ENCODE results near the gene TRIM71.
"Not testable (repeated sequence)": the region's sequence is repeated elsewhere in the genome, so short reads cannot be mapped to it uniquely, and the experiment has no call there.

The TRIM71 gene

GRCh38 chr3:32890420-32891276, 72.9 kb downstream of the TRIM71 start:
- DNase-seq (ENCODE audit: low spot score): no peak

- no peak for DNase-seq (ENCODE audit: low spot score)
These were observed 73.6 kb downstream of the TRIM71 start for GRCh38 chr3:32891365-32891764.

- DNase-seq (ENCODE audit: low spot score): no peak
These were observed 75.1 kb downstream of the TRIM71 start for GRCh38 chr3:32892625-32893598.

- DNase-seq (ENCODE audit: low spot score): no peak
These were observed 77.2 kb downstream of the TRIM71 start for GRCh38 chr3:32894977-32895376.

- no peak for DNase-seq (ENCODE audit: low spot score)
These were observed 77.9 kb downstream of the TRIM71 start for GRCh38 chr3:32895701-32896100.

- DNase-seq (ENCODE audit: low spot score): no peak
These were observed 78.3 kb downstream of the TRIM71 start for GRCh38 chr3:32896143-32896542.

- DNase-seq (ENCODE audit: low spot score): no peak
These were observed 79.3 kb downstream of the TRIM71 start for GRCh38 chr3:32897001-32897601.

GRCh38 chr3:32897981-32898623, 80.3 kb downstream of the TRIM71 start:
- no peak for DNase-seq (ENCODE audit: low spot score)

- no peak for DNase-seq (ENCODE audit: low spot score)
These were observed 81.5 kb downstream of the TRIM71 start for GRCh38 chr3:32899265-32899664.

- DNase-seq (ENCODE audit: low spot score): no peak
These were observed 83.5 kb downstream of the TRIM71 start for GRCh38 chr3:32901005-32901932.

GRCh38 chr3:32902887-32903371, 85.1 kb downstream of the TRIM71 start:
- not testable (repeated sequence) for DNase-seq (ENCODE audit: low spot score)

- no peak for DNase-seq (ENCODE audit: low spot score)
These were observed 86.2 kb downstream of the TRIM71 start for GRCh38 chr3:32903953-32904352.

- DNase-seq (ENCODE audit: low spot score): no peak
These were observed 92.2 kb downstream of the TRIM71 start for GRCh38 chr3:32909999-32910398.

GRCh38 chr3:32910954-32911353, 93.2 kb downstream of the TRIM71 start:
- no peak for DNase-seq (ENCODE audit: low spot score)

- no peak for DNase-seq (ENCODE audit: low spot score)
These were observed 94.2 kb downstream of the TRIM71 start for GRCh38 chr3:32912046-32912445.

- DNase-seq (ENCODE audit: low spot score): no peak
These were observed 96.1 kb downstream of the TRIM71 start for GRCh38 chr3:32913790-32914446.

GRCh38 chr3:32919920-32920319, 102.1 kb downstream of the TRIM71 start:
- no peak for DNase-seq (ENCODE audit: low spot score)

GRCh38 chr3:32922078-32922477, 104.3 kb downstream of the TRIM71 start:
- DNase-seq (ENCODE audit: low spot score): no peak

- no peak for DNase-seq (ENCODE audit: low spot score)
These were observed 112.4 kb downstream of the TRIM71 start for GRCh38 chr3:32930161-32930560.

- not testable (repeated sequence) for DNase-seq (ENCODE audit: low spot score)
These were observed 113.5 kb downstream of the TRIM71 start for GRCh38 chr3:32931273-32931672.
